NCI-H1930 (cell line): Measurements from ENCODE around the gene LCE1E.

ENCODE experiments used
- DNase-seq, 2 experiments: peaks; one replicate each; lab custom pipeline; 2025; lab: John Stamatoyannopoulos, UW

The LCE1E gene

GRCh38 chr1:152777510-152778137 is 8.4 kb upstream of the LCE1E start:
- DNase-seq = peak; percentile 11 to 24

DNA sequence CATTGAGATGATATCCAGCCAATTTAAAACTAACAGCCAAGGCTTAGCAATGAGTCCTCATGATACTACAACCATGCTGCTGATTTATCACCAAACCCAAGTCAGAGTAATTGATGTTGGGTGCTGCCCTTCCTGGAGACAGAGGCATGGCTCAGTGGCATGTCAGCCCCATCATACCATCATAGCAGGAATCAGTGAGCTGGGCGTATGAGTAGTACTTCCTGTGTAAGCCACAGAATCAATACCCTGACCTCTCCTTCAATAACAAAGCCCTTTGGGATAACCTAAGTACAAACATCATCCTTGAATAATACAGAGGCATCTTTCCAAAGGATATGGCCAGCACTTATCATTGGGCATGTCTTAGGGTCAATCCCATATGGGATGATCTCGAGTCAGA is 3.0 kb upstream of the LCE1E start:
- DNase-seq = no peak

- DNase-seq = no peak
Measured at GRCh38 chr1:152795686-152796085, 9.6 kb downstream of the LCE1E start.

- DNase-seq = no peak
Measured at GRCh38 chr1:152796421-152796820, 10.4 kb downstream of the LCE1E start, which contains the start of gene LCE1D. TSS of gene LCE1D (plus strand) at chr1:152796721. CDS start at chr1:152797795, 1,074 bp downstream.

DNA sequence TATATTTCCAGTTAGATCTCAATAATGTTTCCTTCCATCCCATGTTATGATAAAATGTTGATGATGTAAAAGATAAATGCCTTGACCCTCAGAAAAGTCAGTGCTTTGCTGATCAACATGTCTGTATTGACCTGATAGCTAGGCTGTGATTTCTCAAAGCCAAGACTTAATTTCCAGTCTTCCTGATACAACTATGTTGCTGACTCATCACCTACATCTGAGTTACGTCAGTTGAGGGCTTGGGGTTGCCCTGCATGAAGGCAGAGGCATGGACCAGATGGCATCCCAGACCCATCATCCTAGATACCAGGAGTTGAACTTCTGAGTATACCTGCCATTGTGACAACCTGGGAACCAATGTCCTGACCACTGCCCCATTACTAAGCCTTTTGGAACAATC is 15.3 kb downstream of the LCE1E start:
- no peak for DNase-seq

GRCh38 chr1:152806576-152806975 is 20.5 kb downstream of the LCE1E start, which contains the start of gene LCE1C:
TSS of gene LCE1C (minus strand) at chr1:152806651. CDS start at chr1:152805478, 1,173 bp downstream.
- DNase-seq = no peak

DNA sequence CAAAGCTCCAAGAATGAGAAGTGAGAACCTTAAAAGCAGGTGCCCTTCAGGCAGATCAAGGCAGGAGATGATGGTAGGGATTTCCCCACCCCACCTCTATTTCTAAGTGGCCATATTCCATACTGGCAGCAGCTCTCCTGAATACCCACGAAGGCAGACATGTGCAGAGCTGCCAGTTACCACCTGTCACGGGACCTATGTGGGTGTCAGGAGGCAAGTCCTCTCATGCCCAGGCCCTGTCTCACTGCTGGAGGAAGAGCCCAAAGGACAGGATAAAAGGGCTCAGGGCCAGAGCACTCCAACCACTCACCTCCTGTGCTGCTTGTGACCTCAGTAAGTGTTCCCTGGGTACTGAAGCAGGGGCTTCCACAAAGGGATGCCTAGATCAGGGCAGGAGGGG is 25.0 kb downstream of the LCE1E start:
- DNase-seq = no peak

DNA sequence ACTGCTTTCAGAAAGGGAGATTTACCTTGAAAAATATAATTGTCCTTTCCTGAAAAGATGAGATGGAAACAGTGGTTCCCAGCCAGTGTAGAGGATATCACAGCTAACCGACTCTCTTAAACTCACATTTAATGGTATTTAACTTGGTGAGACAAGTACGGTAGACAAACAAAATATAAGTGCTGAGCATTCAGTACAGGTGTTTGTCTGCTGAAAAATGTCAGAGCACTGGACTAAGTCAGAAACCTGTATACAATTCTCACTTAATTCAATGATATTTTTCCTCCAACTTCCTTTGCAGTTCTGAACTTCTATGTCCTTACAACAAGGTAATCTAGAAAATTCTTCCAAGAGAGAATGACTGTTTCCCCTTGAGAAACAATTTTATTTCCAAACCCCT is 25.6 kb downstream of the LCE1E start, which contains the start of gene LCE1B:
TSS of gene LCE1B (plus strand) at position 301 of the 400 bp plus-strand sequence. CDS start 476 bp downstream, outside the sequence.
- no peak for DNase-seq

DNA sequence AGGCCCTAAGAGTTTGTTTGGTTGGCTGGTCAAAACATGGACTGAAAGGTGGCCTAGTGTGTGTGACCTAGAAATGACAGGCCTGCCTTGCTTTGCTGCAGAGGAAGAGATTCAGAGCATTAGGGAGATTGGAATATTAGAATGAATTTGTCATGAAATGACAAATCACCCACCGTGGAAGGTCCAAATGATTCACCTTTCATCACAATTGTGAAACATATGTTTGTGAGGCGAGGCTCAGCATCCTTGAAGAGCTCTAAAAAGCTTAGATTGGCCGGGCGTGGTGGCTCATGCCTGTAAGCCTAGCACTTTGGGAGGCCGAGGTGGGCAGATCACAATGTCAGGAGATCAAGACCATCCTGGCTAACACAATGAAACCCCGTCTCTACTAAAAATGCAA is 31.3 kb downstream of the LCE1E start:
- DNase-seq = no peak

DNA sequence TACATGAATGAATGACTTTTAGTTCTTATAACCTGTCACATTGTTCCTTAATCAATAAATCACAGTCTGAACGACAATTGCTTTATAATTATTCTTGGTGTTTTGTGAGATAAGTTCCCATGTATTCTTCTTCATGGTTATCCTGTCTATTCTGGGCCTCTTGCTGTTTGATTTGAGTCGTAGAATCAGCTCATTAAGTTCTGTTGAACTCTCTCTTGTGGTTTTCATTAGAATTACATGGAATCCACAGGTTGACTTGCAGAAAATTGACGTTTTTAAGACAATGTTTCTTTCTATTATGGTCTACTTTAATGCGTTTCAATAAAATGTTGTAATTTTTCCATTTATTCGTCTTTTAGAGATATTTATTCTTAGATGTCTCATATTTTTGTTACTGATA is 37.2 kb downstream of the LCE1E start:
- DNase-seq = no peak

DNA sequence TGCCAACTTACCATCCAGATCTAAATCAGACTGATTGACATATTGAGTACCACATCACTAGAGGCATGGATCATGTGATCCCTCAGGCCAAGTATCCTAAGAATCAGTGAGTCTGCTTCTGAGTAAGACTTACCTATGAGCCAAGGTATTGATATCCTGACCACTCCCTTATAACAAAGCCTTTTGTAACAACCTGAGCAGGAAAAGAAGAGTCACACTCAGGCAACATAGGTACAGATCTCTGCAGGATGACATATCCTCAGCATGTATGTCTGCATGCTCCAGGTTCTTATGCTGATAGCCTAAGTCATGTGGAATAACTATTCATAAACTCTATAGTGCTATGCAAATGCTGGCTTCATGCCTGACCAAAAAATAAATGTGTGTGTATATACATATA is 38.9 kb downstream of the LCE1E start:
- DNase-seq = no peak

GRCh38 chr1:152827173-152827572 is 41.1 kb downstream of the LCE1E start, which contains the start of gene LCE1A:
TSS of gene LCE1A (plus strand) at chr1:152827473. CDS start at chr1:152827473, 0 bp downstream.
- no peak for DNase-seq

DNA sequence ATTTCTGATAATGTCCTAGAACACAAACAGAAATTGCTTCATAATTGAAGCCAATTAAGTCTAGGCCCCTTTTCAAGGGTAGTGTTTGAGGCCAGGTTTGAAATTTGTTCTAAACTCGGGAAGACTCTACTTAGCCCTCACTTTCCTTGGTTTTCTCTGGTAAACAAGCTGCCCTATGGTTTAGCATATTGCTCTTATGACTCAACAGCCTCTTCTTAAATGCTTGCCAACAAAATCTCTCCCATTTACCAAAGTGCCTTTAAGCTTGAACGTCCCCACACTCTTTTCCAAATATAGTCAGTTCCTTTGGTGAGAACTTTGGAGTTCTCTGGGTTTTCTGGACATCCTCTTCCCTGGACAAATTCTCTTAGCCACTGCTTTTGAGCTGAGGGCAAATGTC is 50.8 kb downstream of the LCE1E start:
- no peak for DNase-seq
